ENCODE results near the gene NR5A2. TPM values are rescaled to one million over a fixed set of nuclear protein-coding genes. Genes with fewer than 3 reads are reported as not detected.

The NR5A2 gene
- total RNA-seq, 1 experiment from 2014 or later: 0.14 TPM

DNA sequence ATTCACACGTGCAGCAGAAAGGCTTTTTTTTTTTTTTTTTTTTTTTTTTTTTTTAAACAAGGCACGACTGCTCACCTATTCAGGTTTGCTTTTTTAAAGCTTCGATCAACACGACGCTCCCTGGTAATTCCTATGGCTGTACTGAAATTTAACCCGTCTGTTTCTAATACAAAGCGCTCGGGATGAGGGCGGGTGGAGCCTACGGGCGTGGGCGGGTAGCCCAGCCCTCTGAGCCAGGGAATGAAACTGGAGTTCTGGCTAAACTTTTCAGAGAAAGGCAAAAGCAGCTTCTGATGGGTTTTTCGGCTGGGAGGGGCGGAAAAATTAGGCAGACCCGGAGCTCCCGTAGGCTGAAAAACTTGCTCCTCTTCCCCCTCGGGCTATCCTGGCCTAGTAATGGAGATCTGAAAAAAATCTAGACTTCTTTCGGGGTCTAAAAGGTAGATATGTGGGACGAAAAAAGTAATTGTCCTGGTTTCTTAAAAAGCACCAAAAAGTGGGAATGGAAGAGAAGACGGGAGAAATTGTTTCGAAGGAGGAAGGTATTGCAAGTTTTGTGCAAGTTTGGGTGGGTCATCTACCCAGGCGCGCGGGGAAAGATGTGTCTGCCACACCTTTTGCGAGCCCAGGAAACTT is 7.4 kb downstream of the NR5A2 start:
- no peak for DNase-seq (ENCODE audit: low read depth)
- in situ Hi-C loops (cut with HindIII; ENCODE audit: low pct_unique_long_range_greater_than_20kb, low sequenced_read_pairs): no loop called here

DNA sequence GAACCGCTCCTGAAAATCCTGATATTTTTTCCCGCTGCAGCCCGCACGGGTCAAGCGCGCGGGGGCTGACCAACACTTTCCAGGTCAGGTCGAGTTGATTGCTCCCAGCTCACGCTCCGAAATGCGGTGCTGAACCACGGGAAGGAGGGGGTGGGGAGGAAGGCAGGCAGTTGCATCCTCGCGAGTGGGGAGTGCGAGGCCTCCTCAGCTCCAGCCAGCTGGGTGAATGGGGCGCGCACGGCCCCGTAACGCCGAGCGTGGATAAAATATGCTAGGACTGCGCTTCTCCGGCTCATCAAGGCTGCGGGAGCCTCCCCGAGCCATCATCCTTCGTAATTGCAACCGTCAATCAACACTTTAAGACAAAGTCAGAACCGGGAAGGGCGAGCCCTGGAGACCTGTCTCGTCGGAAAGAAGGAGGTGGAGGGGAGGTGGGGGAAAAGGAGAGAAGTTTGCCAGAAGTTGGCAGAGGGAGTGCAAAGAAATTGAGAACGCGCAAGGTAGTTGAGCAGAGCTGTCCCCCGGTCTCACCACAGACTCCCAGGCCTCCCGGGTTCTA is 8.0 kb downstream of the NR5A2 start:
- in situ Hi-C loops (cut with HindIII; ENCODE audit: low pct_unique_long_range_greater_than_20kb, low sequenced_read_pairs): no loop called here
- DNase-seq (ENCODE audit: low read depth): no peak

DNA sequence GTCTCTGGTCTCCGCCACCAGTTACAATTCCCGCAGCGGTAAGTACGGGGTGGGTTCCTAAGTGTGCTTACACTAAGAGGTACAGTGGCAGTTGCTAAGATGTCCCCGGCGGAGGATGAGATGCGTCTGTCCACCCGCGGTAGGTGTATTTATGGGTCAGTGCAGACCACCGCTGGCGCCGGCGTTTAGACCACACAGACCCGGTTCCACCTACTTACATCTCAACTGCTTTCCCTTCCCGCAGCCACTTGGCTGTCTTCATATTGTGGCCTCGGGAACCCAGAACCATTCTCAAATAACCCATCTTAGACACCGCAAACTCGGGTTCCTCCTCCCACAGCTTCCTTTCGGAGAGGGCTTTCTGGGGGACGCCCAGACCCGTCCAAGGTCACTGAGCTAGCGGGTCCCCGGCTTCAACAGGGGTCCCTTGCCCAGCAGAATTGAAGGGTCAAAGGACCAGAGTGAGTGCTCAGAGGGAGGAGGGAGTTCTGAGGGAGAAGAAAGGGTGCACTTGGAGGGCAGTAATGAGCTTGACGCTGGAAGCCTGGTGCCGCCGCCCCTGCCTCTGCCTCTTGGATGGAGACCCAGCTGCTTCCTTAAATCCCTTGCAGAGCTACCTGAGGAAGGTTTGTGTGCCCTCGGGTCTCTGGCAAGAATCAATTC is 8.6 kb downstream of the NR5A2 start:
- in situ Hi-C loops (cut with HindIII; ENCODE audit: low pct_unique_long_range_greater_than_20kb, low sequenced_read_pairs): no loop called here
- DNase-seq (ENCODE audit: low read depth): no peak

DNA sequence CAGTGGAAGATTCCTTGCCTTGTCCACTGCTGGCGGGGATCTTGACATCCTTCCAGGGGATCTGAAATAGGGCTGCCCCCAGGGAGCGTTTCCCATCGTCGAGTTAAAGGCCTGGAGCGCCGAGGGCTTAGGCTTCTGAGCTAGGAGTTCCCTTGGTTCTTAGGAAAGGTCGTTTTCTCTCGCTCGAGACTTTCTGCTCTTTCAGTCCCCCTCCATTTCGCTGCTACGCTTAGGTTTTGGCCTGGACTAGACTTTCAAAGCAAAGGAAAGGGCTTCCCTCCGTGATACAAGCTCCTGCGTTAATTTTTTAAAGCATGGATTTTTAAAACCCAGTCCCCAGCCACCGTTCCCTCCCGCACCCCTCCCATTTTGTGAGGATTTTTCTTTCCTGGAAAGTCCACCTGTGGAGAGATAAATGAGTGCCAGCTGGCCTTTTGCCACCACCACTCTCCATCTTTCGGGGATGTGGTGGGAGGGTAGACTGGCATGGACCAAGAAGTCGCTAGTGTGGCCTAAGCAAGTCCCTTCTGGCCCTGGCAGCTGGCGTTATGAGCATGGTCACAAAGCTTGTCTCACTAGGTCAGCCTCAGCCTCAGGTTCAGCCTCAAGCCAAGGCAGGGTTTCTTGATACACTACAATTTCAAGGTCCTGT is 9.2 kb downstream of the NR5A2 start:
- in situ Hi-C loops (cut with HindIII; ENCODE audit: low pct_unique_long_range_greater_than_20kb, low sequenced_read_pairs): no loop called here
- DNase-seq (ENCODE audit: low read depth): no peak

DNA sequence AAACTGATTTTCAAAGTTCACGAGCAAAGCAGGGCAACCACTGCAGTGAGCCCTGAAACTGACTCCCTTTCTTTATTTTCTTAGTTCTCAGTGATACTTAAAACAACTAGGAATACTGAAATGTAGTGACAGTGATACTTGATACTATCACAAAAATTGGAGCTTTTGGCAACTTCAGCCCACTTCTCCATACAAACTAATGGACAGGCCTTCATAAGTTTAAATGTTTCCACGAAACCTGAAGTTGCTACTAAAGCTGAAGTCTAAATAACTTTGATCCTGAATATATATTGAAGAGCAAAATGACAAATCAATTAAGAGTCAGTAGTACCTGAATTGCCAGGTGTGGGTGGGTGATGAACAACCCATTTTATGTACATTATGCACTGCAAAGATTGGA is 10.0 kb downstream of the NR5A2 start:
- DNase-seq (ENCODE audit: low read depth): no peak
- in situ Hi-C loops (cut with HindIII; ENCODE audit: low pct_unique_long_range_greater_than_20kb, low sequenced_read_pairs): no loop called here

DNA sequence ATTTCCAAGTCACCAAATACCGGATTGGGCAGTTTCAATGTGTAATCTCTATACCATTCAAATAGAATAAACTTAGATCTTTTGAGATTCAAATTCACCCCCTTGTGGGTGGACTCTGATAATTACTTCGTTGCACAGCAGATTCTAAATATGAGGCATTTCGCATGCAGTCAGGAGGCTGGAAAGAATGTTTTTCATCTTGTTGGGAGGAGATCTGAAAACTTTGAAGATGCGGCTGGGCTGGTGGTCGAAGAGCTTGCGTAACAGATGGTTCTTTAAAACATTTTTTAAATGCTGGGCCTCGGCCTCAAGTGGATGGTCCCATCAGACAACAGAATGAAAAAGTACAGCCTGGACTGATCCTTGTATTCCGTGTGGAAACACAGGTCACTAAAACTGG is 10.4 kb downstream of the NR5A2 start:
- no peak for DNase-seq (ENCODE audit: low read depth)
- in situ Hi-C loops (cut with HindIII; ENCODE audit: low pct_unique_long_range_greater_than_20kb, low sequenced_read_pairs): no loop called here

DNA sequence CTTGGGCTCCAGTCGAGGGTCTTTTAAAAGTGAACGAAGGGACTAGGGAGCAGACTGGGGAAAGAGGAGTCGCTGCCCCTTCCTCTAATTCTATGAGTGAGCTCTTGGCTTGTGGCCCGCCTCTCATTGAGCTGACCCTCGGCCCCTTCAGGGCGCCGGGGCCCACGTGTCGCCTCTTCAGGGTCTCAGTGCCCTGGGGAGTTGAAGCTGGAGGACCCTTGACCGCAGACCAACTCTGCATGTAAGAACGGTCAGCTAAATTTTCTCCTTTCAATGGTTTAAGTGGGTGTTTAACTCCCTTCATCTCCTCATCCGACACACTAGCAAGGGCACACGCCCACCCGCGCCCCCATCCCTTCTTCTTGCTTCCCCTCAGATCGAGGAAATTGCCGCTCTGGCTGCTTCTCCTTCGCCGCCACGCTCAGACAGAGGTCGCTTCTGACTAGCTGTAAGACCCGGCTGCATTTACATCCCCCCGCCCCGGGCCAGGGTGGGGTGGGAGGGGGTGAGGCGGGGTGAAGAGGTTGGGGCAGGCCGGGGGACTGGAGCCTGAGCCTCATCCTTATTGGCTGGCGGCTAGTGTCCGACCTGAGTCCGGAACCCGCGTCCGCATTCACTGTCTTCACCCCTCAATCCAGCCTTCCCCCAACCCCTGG is 10.9 kb downstream of the NR5A2 start:
- no peak for DNase-seq (ENCODE audit: low read depth)
- in situ Hi-C loops (cut with HindIII; ENCODE audit: low pct_unique_long_range_greater_than_20kb, low sequenced_read_pairs): no loop called here

DNA sequence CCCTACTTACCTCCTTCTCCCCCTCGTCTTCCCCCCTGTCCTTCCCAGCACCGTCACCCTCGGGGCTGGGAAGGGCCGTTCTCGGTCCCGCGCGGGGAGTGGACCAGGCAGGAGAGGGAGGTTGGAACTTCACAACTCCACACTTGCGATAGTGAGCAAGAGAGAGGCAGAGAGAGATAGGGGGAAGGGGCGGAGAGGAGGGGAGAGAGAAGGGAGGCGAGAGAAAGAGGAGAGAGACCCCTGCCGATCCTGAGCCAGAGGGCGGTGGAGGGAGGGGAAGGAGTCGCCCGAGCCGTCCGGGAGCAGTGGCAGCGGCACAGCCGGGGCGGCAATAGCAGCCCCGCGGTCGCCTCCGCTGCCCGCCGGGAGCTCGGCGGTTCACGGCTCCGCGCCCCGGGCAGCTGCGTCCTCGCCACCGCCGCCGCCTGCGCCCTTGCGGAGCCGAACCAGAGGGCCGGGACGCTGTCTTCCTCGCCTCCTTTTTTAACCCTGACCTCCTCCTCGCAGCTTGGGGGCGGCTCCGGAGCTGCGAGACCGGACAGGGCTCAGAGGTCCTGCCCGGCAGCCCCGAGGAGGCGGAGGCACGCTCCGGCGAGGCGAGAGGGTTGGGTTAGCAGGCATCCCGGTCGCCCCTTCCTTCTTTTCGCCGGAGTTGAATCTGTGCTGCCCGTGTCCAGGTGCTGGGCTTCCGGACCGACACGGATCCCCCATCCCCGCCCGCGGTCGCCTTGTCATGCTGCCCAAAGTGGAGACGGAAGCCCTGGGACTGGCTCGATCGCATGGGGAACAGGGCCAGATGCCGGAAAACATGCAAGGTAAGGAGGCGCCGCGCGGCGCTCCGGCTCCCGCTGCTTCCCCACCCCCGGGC is 11.7 kb downstream of the NR5A2 start:
- in situ Hi-C loops (cut with HindIII; ENCODE audit: low pct_unique_long_range_greater_than_20kb, low sequenced_read_pairs): no loop called here
- peak; percentile 48 for DNase-seq (ENCODE audit: low read depth)

DNA sequence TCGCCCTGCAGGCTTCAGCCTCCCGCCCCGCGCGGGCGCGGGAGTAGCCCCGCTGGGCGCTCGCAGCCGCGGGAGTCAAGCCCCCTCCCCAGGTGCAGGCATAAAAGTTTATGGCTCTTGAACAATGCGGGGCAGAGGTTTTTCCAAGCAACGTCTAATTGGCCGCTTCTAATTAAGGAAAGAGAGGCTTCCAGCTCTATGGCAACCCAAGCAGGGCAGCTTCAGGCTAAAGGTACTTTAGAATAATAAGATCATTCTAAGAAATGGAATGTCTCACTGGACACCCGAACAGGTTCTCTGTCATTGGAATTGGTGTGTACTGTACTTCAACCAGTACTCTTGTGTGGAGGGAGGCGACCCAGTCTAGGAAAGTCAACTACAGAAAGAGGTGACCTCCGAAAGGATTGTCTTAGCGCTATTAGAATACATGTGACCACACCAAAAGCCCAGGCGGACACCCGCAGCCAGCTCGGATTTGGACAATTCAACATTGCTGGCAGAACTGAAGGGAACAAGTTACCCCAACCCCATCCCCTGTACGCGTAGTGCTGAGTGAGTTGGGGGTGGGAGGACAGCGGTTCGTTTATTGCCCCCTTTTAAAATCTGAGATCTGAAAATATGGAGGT is 12.5 kb downstream of the NR5A2 start:
- no peak for DNase-seq (ENCODE audit: low read depth)
- in situ Hi-C loops (cut with HindIII; ENCODE audit: low pct_unique_long_range_greater_than_20kb, low sequenced_read_pairs): no loop called here

DNA sequence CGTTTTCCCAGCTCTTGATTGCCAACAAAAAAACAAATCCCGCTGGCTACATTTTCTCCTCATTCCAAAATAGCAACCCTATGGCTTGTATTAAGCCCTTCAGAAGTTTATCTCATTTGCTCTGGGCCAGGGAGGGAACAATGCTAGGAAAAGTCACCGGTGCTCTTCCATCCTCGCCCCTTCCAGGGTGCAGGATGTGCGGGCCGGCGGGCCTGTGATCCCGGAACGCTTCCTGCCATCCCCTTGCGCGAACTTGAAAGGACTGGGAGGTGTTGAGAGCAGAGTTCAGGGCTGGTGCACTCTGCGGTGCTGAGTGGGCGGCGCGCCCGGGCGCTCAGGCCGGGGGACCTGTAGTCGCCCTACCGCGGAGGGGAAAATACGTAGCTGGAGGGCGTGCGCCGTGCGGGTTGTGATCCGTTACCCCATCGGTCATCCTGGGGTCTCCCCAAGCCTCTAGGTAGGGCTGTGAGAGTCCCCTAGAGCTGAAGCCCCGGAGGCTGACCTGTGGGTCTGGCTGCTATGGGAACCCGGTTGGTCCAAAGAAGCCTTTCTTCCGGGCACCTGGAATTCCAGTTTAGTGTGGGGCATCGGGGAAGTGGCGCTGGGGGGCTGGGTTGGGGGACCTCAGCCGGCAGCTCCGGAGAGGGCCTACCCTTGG is 13.1 kb downstream of the NR5A2 start:
- in situ Hi-C loops (cut with HindIII; ENCODE audit: low pct_unique_long_range_greater_than_20kb, low sequenced_read_pairs): no loop called here
- no peak for DNase-seq (ENCODE audit: low read depth)

DNA sequence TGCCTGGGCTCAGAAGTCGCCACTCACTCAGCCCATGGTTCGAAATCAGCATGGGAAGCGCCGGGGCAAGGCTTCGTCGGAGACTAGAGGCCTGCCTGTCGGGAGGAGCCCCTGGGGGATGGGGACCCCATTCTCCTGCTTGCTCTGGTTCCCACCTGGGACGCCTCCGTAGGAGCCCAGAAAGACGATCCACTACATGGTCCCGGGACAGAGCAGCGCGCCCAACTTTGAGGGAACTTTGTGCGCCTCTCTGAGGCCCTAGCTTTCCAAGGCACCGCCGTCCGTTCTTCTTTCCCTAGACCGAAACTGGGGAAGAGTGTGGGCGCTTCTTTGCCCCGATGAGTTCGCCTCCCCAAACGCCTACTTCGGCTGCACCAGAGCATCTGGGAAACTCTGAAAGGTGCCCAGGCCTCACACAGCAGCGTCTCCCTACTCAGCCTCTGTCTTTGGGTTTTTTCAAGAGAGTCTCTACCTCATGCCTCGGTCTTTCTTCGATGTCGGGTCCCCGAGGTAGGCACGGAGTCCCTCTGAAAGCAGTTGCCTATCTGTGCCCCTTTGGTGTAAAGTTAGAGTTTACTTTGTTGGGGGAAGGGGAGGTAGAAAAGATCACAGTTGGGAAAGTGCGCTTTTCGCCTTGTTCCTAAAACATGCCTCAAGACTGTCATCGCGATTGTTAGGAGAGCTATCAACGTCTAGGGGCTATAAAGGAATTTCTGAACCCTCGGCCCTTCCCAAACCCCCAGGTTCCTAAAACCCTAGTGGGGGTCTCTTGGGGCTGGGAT is 14.0 kb downstream of the NR5A2 start:
- in situ Hi-C loops (cut with HindIII; ENCODE audit: low pct_unique_long_range_greater_than_20kb, low sequenced_read_pairs): no loop called here
- DNase-seq (ENCODE audit: low read depth): no peak

DNA sequence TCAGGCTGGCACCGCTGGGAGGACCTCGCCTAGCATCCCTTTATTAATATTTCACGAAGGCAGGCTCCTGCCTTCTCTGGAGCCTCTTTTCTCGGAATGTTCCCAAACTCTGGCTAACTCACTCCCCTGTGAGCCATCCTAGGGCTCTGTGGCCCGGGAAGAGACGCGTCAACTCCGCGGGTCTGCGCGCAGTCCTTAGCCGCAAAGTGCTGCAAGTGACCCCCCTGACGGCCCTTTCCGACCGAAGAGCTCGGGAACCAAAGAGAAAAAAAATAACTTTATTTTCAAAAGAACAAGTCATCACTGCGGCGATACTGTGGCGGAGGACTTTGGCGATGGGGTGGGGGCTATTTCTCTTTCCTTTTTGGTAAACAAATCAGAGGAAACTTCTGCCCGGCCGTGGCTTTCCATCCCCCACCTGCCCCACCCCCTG is 14.6 kb downstream of the NR5A2 start:
- in situ Hi-C loops (cut with HindIII; ENCODE audit: low pct_unique_long_range_greater_than_20kb, low sequenced_read_pairs): no loop called here
- no peak for DNase-seq (ENCODE audit: low read depth)

DNA sequence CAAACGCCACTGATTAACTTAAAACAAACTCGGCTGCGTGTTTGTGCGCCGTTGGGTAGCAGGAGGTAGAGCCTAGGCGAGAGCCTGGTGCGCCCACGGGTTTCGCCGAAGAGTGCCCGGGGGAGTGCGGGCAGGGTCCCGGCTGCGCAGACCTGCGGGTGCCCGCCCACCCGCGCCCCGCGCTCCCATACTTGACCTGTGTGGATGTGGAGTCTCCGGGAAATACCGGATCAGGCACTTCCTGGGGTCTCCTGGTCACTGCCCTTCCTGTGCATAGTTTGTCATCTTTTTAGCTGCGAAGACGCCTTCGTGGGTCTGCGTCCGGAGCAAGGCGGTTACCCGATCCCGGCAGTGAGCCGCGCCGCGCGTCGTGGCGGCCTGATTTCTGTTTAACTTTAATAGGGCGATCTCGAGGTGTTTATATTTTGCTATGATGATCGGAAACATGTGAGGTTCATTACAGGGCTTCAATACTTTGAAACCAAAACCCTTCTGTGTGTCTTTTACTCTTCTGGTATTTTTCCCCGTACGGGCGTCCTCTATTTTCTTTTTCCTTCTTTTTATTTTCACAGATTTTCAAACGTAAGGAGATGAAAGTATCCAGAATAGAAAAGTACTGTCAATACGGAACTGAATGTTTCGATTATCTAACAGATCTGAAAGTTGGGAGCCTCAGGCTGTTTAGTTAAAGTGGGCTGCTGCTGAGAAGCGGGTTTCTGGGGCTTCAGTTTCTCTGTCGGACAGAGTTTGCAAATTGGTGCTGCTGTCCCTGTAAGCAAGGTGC is 15.2 kb downstream of the NR5A2 start:
- DNase-seq (ENCODE audit: low read depth): no peak
- in situ Hi-C loops (cut with HindIII; ENCODE audit: low pct_unique_long_range_greater_than_20kb, low sequenced_read_pairs): no loop called here

DNA sequence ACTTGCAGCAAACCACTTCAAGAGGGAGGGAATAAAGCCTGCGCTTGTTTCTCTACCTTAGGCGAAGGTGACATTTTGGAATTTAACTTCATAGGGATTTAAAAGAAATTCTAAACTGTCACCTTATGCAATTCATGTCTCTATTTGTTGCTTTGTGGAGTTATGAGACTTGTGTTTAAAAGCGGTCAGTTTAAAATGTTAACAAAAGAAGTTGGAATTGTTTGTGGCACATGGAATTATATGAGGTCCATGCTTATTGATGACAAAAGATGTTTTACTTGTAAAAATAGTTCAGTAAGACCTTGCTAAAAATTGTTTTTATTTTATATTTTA is 15.8 kb downstream of the NR5A2 start:
- in situ Hi-C loops (cut with HindIII; ENCODE audit: low pct_unique_long_range_greater_than_20kb, low sequenced_read_pairs): no loop called here
- no peak for DNase-seq (ENCODE audit: low read depth)

DNA sequence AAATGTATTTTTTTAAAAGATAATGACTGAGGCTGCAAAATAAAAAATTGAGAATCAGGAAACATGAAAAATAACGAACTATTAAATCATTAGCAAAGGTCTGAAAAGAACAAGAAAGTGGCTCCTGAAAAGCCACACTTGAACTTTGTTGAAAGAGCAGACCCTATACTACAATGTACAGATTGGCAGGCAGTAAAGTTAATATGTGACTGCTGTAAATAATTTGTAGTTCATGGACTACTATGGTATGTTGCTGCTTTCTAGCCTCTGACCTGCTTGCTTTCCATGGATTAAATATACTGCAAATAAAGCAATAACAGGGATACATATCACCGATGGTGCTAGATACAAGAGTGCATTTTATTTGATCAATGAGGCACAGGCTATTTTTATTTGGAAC is 18.6 kb downstream of the NR5A2 start:
- DNase-seq (ENCODE audit: low read depth): no peak
- in situ Hi-C loops (cut with HindIII; ENCODE audit: low pct_unique_long_range_greater_than_20kb, low sequenced_read_pairs): no loop called here

DNA sequence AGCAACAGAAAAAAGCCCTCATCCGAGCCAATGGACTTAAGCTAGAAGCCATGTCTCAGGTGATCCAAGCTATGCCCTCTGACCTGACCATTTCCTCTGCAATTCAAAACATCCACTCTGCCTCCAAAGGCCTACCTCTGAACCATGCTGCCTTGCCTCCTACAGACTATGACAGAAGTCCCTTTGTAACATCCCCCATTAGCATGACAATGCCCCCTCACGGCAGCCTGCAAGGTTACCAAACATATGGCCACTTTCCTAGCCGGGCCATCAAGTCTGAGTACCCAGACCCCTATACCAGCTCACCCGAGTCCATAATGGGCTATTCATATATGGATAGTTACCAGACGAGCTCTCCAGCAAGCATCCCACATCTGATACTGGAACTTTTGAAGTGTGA is 20.7 kb downstream of the NR5A2 start:
- DNase-seq (ENCODE audit: low read depth): no peak
- in situ Hi-C loops (cut with HindIII; ENCODE audit: low pct_unique_long_range_greater_than_20kb, low sequenced_read_pairs): no loop called here
